GM23338 (cell line): Measurements from ENCODE around the gene TRPM7.

Experiments used
- EZH2 ChIP-seq: fragments of 200-600 bp; sonication (generic); IDR thresholded peaks from one replicate; pipeline ENCODE4 v1.8.0; 2017; ENCODE audit warnings: antibody characterized with exemption, mild to moderate bottlenecking, low read depth; ENCODE audit not compliant: unreplicated experiment
- EZH2phosphoT487 ChIP-seq: fragments of 200-600 bp; sonication (generic); IDR thresholded peaks from one replicate; pipeline ENCODE4 v1.8.1; 2018; ENCODE audit warnings: antibody characterized with exemption; ENCODE audit not compliant: unreplicated experiment
- TF ChIP-seq, protein P1 (sequence below), 2 experiments: fragments of 200-600 bp in 1 of 2; sonication (generic) in 1 of 2; conservative IDR thresholded peaks; 2 replicates each; pipeline versions ENCODE4 v1.5.1 to v1.6.1; 2016 to 2017; ENCODE audit warnings: antibody characterized with exemption in 2 of 2, low read depth in 2 of 2, mild to moderate bottlenecking in 2 of 2, moderate library complexity in 1 of 2
- TF ChIP-seq, protein P2 (sequence below): IDR thresholded peaks from one replicate; pipeline ENCODE4 v1.6.1; 2018; ENCODE audit warnings: antibody characterized with exemption; ENCODE audit not compliant: unreplicated experiment
- TF ChIP-seq, protein P3 (sequence below): fragments of 250-450 bp; sonication (Bioruptor Pico); IDR thresholded peaks from 2 replicates; pipeline ENCODE4 v1.5.0; 2020; ENCODE audit warnings: mild to moderate bottlenecking, moderate library complexity

DNA sequence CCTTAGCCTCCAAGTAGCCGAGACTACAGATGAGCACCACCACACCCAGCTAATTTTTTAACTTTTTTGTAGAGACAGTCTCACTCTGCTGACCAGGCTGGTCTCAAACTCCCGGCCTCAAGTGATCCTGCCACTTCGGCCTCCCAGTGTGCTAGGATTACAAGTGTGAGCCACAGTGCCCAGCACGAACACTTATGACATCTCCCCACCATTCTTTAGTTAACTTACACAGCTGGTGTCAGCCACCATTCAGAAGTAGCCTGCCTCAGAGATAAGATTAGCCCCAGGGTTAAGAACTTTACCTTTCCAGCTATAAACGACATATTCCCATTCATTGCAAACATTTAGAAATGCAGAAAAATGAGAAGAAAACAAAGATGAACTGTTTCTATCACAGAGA lies 58.2 kb downstream of the TRPM7 start:
- TF ChIP-seq, protein P1, sequence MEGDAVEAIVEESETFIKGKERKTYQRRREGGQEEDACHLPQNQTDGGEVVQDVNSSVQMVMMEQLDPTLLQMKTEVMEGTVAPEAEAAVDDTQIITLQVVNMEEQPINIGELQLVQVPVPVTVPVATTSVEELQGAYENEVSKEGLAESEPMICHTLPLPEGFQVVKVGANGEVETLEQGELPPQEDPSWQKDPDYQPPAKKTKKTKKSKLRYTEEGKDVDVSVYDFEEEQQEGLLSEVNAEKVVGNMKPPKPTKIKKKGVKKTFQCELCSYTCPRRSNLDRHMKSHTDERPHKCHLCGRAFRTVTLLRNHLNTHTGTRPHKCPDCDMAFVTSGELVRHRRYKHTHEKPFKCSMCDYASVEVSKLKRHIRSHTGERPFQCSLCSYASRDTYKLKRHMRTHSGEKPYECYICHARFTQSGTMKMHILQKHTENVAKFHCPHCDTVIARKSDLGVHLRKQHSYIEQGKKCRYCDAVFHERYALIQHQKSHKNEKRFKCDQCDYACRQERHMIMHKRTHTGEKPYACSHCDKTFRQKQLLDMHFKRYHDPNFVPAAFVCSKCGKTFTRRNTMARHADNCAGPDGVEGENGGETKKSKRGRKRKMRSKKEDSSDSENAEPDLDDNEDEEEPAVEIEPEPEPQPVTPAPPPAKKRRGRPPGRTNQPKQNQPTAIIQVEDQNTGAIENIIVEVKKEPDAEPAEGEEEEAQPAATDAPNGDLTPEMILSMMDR (conservative IDR thresholded peaks at IDR 0.05; ENCODE audit: low read depth in 2 of 2): no peak
- TF ChIP-seq EZH2 (no peak), EZH2phosphoT487 (no peak)
- TF ChIP-seq, protein P2, sequence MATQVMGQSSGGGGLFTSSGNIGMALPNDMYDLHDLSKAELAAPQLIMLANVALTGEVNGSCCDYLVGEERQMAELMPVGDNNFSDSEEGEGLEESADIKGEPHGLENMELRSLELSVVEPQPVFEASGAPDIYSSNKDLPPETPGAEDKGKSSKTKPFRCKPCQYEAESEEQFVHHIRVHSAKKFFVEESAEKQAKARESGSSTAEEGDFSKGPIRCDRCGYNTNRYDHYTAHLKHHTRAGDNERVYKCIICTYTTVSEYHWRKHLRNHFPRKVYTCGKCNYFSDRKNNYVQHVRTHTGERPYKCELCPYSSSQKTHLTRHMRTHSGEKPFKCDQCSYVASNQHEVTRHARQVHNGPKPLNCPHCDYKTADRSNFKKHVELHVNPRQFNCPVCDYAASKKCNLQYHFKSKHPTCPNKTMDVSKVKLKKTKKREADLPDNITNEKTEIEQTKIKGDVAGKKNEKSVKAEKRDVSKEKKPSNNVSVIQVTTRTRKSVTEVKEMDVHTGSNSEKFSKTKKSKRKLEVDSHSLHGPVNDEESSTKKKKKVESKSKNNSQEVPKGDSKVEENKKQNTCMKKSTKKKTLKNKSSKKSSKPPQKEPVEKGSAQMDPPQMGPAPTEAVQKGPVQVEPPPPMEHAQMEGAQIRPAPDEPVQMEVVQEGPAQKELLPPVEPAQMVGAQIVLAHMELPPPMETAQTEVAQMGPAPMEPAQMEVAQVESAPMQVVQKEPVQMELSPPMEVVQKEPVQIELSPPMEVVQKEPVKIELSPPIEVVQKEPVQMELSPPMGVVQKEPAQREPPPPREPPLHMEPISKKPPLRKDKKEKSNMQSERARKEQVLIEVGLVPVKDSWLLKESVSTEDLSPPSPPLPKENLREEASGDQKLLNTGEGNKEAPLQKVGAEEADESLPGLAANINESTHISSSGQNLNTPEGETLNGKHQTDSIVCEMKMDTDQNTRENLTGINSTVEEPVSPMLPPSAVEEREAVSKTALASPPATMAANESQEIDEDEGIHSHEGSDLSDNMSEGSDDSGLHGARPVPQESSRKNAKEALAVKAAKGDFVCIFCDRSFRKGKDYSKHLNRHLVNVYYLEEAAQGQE: no peak
- TF ChIP-seq, protein P3, sequence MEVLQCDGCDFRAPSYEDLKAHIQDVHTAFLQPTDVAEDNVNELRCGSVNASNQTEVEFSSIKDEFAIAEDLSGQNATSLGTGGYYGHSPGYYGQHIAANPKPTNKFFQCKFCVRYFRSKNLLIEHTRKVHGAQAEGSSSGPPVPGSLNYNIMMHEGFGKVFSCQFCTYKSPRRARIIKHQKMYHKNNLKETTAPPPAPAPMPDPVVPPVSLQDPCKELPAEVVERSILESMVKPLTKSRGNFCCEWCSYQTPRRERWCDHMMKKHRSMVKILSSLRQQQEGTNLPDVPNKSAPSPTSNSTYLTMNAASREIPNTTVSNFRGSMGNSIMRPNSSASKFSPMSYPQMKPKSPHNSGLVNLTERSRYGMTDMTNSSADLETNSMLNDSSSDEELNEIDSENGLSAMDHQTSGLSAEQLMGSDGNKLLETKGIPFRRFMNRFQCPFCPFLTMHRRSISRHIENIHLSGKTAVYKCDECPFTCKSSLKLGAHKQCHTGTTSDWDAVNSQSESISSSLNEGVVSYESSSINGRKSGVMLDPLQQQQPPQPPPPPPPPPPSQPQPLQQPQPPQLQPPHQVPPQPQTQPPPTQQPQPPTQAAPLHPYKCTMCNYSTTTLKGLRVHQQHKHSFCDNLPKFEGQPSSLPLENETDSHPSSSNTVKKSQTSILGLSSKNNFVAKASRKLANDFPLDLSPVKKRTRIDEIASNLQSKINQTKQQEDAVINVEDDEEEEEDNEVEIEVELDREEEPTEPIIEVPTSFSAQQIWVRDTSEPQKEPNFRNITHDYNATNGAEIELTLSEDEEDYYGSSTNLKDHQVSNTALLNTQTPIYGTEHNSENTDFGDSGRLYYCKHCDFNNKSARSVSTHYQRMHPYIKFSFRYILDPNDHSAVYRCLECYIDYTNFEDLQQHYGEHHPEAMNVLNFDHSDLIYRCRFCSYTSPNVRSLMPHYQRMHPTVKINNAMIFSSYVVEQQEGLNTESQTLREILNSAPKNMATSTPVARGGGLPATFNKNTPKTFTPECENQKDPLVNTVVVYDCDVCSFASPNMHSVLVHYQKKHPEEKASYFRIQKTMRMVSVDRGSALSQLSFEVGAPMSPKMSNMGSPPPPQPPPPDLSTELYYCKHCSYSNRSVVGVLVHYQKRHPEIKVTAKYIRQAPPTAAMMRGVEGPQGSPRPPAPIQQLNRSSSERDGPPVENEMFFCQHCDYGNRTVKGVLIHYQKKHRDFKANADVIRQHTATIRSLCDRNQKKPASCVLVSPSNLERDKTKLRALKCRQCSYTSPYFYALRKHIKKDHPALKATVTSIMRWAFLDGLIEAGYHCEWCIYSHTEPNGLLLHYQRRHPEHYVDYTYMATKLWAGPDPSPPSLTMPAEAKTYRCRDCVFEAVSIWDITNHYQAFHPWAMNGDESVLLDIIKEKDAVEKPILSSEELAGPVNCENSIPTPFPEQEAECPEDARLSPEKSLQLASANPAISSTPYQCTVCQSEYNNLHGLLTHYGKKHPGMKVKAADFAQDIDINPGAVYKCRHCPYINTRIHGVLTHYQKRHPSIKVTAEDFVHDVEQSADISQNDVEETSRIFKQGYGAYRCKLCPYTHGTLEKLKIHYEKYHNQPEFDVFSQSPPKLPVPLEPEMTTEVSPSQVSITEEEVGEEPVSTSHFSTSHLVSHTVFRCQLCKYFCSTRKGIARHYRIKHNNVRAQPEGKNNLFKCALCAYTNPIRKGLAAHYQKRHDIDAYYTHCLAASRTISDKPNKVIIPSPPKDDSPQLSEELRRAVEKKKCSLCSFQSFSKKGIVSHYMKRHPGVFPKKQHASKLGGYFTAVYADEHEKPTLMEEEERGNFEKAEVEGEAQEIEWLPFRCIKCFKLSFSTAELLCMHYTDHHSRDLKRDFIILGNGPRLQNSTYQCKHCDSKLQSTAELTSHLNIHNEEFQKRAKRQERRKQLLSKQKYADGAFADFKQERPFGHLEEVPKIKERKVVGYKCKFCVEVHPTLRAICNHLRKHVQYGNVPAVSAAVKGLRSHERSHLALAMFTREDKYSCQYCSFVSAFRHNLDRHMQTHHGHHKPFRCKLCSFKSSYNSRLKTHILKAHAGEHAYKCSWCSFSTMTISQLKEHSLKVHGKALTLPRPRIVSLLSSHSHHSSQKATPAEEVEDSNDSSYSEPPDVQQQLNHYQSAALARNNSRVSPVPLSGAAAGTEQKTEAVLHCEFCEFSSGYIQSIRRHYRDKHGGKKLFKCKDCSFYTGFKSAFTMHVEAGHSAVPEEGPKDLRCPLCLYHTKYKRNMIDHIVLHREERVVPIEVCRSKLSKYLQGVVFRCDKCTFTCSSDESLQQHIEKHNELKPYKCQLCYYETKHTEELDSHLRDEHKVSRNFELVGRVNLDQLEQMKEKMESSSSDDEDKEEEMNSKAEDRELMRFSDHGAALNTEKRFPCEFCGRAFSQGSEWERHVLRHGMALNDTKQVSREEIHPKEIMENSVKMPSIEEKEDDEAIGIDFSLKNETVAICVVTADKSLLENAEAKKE (CRISPR knock-in tag): no peak
